Muscle of back (tissue), 11 donors: Measurements from ENCODE around the gene TAOK2. TPM values are rescaled to one million over a fixed set of nuclear protein-coding genes. Genes with fewer than 3 reads are reported as not detected.
"Not testable (repeated sequence)": the region's sequence is repeated elsewhere in the genome, so short reads cannot be mapped to it uniquely, and the experiment has no call there.

Experiments
- DNase-seq, 3 donors: peaks; one replicate each; pipeline versions ENCODE4 v3.0.0 to v3.0.0-alpha.2; 2013
- polyA plus RNA-seq, 10 donors: library from polyadenylated mRNA; unstranded; fragments of 120-200 nt; gene quantifications; one replicate each; pipeline ENCODE4 v1.2.1, GENCODE V29; 2013; ENCODE audit not compliant: insufficient read length in 10 of 10

TAOK2 gene
- polyA plus RNA-seq, 10 donors = 25.1 to 39.2 (median 32.9) TPM

GRCh38 chr16:30002614-30003346 lies 29.1 kb downstream of the TAOK2 start:
- DNase-seq = no peak

GRCh38 chr16:30003670-30004423 lies 30.2 kb downstream of the TAOK2 start:
- no peak for DNase-seq

- no peak for DNase-seq
Measured at GRCh38 chr16:30004424-30004776, 30.7 kb downstream of the TAOK2 start.

GRCh38 chr16:30004811-30005242 lies 31.2 kb downstream of the TAOK2 start:
- DNase-seq = no peak

- peak in 2 of 3 donors; percentile 24 to 52 for DNase-seq
Measured at GRCh38 chr16:30005341-30006094, 31.9 kb downstream of the TAOK2 start.

- DNase-seq = no peak
Measured at GRCh38 chr16:30006095-30006473, 32.4 kb downstream of the TAOK2 start.

GRCh38 chr16:30006659-30007377 lies 33.1 kb downstream of the TAOK2 start:
- DNase-seq = no peak

GRCh38 chr16:30007378-30007895 lies 33.8 kb downstream of the TAOK2 start:
- DNase-seq = no peak

- DNase-seq = no peak
Measured at GRCh38 chr16:30009085-30009862, 35.6 kb downstream of the TAOK2 start.

- no peak for DNase-seq
Measured at GRCh38 chr16:30009990-30010843, 36.5 kb downstream of the TAOK2 start.

GRCh38 chr16:30010844-30011713 lies 37.4 kb downstream of the TAOK2 start, which contains the start of gene DOC2A:
TSS of gene DOC2A (minus strand) at chr16:30011027. CDS start at chr16:30010222, 805 bp downstream.
- peak in 2 of 3 donors; percentile 16 to 52 for DNase-seq

GRCh38 chr16:30011714-30012504 lies 38.2 kb downstream of the TAOK2 start:
- no peak for DNase-seq

GRCh38 chr16:30012598-30012997 lies 38.9 kb downstream of the TAOK2 start:
- DNase-seq = not testable (repeated sequence)

- DNase-seq = not testable (repeated sequence)
Measured at GRCh38 chr16:30015450-30015849, 41.8 kb downstream of the TAOK2 start.

GRCh38 chr16:30016555-30017276 lies 43.0 kb downstream of the TAOK2 start:
- DNase-seq = no peak

- no peak for DNase-seq
Measured at GRCh38 chr16:30017277-30017656, 43.6 kb downstream of the TAOK2 start.

GRCh38 chr16:30017937-30018336 lies 44.3 kb downstream of the TAOK2 start:
- not testable (repeated sequence) for DNase-seq
